K562 (cell line): Measurements from ENCODE around the gene NSMF. TPM values are rescaled to one million over a fixed set of nuclear protein-coding genes. Genes with fewer than 3 reads are reported as not detected.

Experiments
- ADNP ChIP-seq: fragments of 200-800 bp; sonication (Bioruptor generic); IDR thresholded peaks from 2 replicates; pipeline ENCODE4 v1.6.1; 2016; ENCODE audit warnings: missing genetic modification characterization, missing compliant biosample characterization
- CREM ChIP-seq: IDR thresholded peaks from 2 replicates; pipeline ENCODE4 v1.6.1; 2014; ENCODE audit warnings: antibody characterized with exemption, low read depth
- FUS ChIP-seq: fragments of 200-400 bp; formaldehyde crosslinking; optimal IDR thresholded peaks from 2 replicates; pipeline ENCODE3; 2017; ENCODE audit warnings: low read depth, low read length
- GTF2F1 ChIP-seq: IDR thresholded peaks from 2 replicates; pipeline ENCODE4 v1.6.1; 2011; ENCODE audit warnings: low read depth, low read length, improper control_type of control experiment
- MGA ChIP-seq: fragments of 450-650 bp; IDR thresholded peaks from 2 replicates; pipeline ENCODE4 v1.6.1; 2016; ENCODE audit warnings: mild to moderate bottlenecking, moderate library complexity
- RAD51 ChIP-seq: fragments of 450-650 bp; IDR thresholded peaks from 2 replicates; pipeline ENCODE4 v1.7.1; 2016; ENCODE audit warnings: low read depth, mild to moderate bottlenecking, borderline replicate concordance
- ZFP36 ChIP-seq: fragments of 150-350 bp; IDR thresholded peaks from 2 replicates; pipeline ENCODE4 v1.6.1; 2018; ENCODE audit warnings: low read length, low read depth; ENCODE audit not compliant: partially characterized antibody
- polyA plus RNA-seq, 8 experiments: library from polyadenylated mRNA; depleted of rRNA in 4 of 8; stranded (reverse) in 5 of 8; unstranded in 3 of 8; fragments of >200 nt; fragmentation: Nextera tagmentation in 2 of 8; fragmentation: Illumina TruSeq in 1 of 8; extraction: Ambion mirVana in 2 of 8; extraction: Trizol in 1 of 8; gene quantifications; 2 replicates each; pipeline versions ENCODE4 v1.2.1 to v1.2.3, GENCODE V29; 2011 to 2014; ENCODE audit warnings: inconsistent platforms in 1 of 8, missing spikeins in 1 of 8
- total RNA-seq, 7 experiments: library from RNA; depleted of rRNA in 6 of 7; stranded (reverse); fragments of >200 nt in 6 of 7; fragmentation: Illumina TruSeq in 2 of 7; extraction: Trizol in 2 of 7; gene quantifications; 2 replicates each; pipeline versions ENCODE4 v1.2.1 to v1.2.3, GENCODE V29; 2011 to 2021; ENCODE audit warnings: low replicate concordance in 1 of 7
- TF ChIP-seq, protein P1 (sequence below): fragments of 250-450 bp; sonication (Bioruptor Pico); IDR thresholded peaks from 2 replicates; pipeline ENCODE4 v1.5.0; 2022; ENCODE audit warnings: mild to moderate bottlenecking
- TF ChIP-seq, protein P2 (sequence below): fragments of 450-650 bp; formaldehyde crosslinking; IDR thresholded peaks from 2 replicates; pipeline ENCODE4 v1.4.0; 2022; ENCODE audit warnings: mild to moderate bottlenecking, moderate library complexity
- TF ChIP-seq, protein P3 (sequence below): sonication (generic); formaldehyde crosslinking; IDR thresholded peaks from 2 replicates; pipeline ENCODE4 v1.8.0; 2022; ENCODE audit warnings: missing genetic modification reagents, mild to moderate bottlenecking, moderate library complexity, borderline replicate concordance

The NSMF gene
- total and polyA plus RNA-seq, 9 of the 15 experiments (the other 6 are each of a cell fraction or from before 2014, with no cell fraction given), result 0.20 to 82.7 (median 29.3) TPM

GRCh38 chr9:137491735-137492432, 32.8 kb upstream of the NSMF start (continued):
- TF ChIP-seq MGA, result no peak; the same call in 1 of the 2 replicates
- TF ChIP-seq, protein P1, sequence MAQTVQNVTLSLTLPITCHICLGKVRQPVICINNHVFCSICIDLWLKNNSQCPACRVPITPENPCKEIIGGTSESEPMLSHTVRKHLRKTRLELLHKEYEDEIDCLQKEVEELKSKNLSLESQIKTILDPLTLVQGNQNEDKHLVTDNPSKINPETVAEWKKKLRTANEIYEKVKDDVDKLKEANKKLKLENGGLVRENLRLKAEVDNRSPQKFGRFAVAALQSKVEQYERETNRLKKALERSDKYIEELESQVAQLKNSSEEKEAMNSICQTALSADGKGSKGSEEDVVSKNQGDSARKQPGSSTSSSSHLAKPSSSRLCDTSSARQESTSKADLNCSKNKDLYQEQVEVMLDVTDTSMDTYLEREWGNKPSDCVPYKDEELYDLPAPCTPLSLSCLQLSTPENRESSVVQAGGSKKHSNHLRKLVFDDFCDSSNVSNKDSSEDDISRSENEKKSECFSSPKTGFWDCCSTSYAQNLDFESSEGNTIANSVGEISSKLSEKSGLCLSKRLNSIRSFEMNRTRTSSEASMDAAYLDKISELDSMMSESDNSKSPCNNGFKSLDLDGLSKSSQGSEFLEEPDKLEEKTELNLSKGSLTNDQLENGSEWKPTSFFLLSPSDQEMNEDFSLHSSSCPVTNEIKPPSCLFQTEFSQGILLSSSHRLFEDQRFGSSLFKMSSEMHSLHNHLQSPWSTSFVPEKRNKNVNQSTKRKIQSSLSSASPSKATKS, result no peak
- TF ChIP-seq CREM, result peak; percentile 64
- TF ChIP-seq, protein P2, sequence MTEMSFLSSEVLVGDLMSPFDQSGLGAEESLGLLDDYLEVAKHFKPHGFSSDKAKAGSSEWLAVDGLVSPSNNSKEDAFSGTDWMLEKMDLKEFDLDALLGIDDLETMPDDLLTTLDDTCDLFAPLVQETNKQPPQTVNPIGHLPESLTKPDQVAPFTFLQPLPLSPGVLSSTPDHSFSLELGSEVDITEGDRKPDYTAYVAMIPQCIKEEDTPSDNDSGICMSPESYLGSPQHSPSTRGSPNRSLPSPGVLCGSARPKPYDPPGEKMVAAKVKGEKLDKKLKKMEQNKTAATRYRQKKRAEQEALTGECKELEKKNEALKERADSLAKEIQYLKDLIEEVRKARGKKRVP (CRISPR knock-in tag), result no peak
- TF ChIP-seq GTF2F1, result no peak
- no peak for TF ChIP-seq RAD51
- no peak for TF ChIP-seq FUS
- TF ChIP-seq, protein P3, sequence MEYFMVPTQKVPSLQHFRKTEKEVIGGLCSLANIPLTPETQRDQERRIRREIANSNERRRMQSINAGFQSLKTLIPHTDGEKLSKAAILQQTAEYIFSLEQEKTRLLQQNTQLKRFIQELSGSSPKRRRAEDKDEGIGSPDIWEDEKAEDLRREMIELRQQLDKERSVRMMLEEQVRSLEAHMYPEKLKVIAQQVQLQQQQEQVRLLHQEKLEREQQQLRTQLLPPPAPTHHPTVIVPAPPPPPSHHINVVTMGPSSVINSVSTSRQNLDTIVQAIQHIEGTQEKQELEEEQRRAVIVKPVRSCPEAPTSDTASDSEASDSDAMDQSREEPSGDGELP (CRISPR knock-in tag), result peak; percentile 67
- no peak for TF ChIP-seq ZFP36
- TF ChIP-seq ADNP (tag), result no peak
